H1 (cell line): ENCODE data around the gene ICAM5. TPM values are rescaled to one million over a fixed set of nuclear protein-coding genes. Genes with fewer than 3 reads are reported as not detected.
A peak's percentile ranks its signal among the peaks of the same experiment; 100 is the strongest.

Experiments used
- CTCF ChIA-PET: fragments of 300-600 bp; sonication (Branson Sonifier 250); formaldehyde crosslinking; loops from one replicate; lab custom pipeline; 2021; ENCODE audit not compliant: partially characterized antibody; lab: Charles Lee
- POLR2A ChIA-PET: fragments of 300-600 bp; sonication (Branson Sonifier 250); formaldehyde crosslinking; loops from one replicate; lab custom pipeline; 2021; ENCODE audit warnings: inconsistent platforms; ENCODE audit not compliant: partially characterized antibody; lab: Charles Lee
- DNase-seq, 2 experiments: peaks; one replicate each; pipeline versions ENCODE4 v3.0.0 to v3.0.0-alpha.2; 2010 to 2022; ENCODE audit warnings: low spot score in 2 of 2, low read depth in 1 of 2, mixed read lengths in 1 of 2
- FAIRE-seq: peaks from 2 replicates; lab custom pipeline; 2011; peaks lifted over from hg19 to GRCh38; lab: Jason Lieb, UNC
- H2AFZ ChIP-seq: 2 replicates; pipeline ENCODE4 v1.8.1; 2012; ENCODE audit warnings: low read length, inconsistent platforms
- H2AK5ac ChIP-seq: 2 replicates; pipeline ENCODE4 v1.6.1; 2013; ENCODE audit warnings: low read depth, low read length
- H2BK120ac ChIP-seq: replicated peaks from 2 replicates; pipeline ENCODE3; 2013; ENCODE audit warnings: low read depth, low read length, inconsistent platforms
- H2BK12ac ChIP-seq: 2 replicates; pipeline ENCODE4 v1.6.1; 2013; ENCODE audit warnings: low read depth, low read length
- H2BK15ac ChIP-seq: 2 replicates; pipeline ENCODE4 v1.6.1; 2013; ENCODE audit warnings: low read length
- H2BK20ac ChIP-seq: 2 replicates; pipeline ENCODE4 v1.6.1; 2013; ENCODE audit warnings: low read length
- H2BK5ac ChIP-seq: 2 replicates; pipeline ENCODE4 v1.6.1; 2013; ENCODE audit warnings: low read depth, low read length
- H3K14ac ChIP-seq: 2 replicates; pipeline ENCODE4 v1.6.1; 2013; ENCODE audit warnings: inconsistent platforms; ENCODE audit not compliant: insufficient read length
- H3K18ac ChIP-seq: 2 replicates; pipeline ENCODE4 v1.6.1; 2013; ENCODE audit warnings: low read length; ENCODE audit errors: extremely low read depth
- H3K23ac ChIP-seq: 2 replicates; pipeline ENCODE4 v1.6.1; 2013; ENCODE audit warnings: inconsistent platforms; ENCODE audit not compliant: insufficient read length
- H3K23me2 ChIP-seq: 2 replicates; pipeline ENCODE4 v1.6.1; 2013; ENCODE audit warnings: low read depth, low read length
- H3K27ac ChIP-seq: 2 replicates; pipeline ENCODE4 v1.6.1; 2011; ENCODE audit warnings: low read depth, low read length, inconsistent platforms
- H3K27me3 ChIP-seq, 4 experiments: replicated peaks in 1 of 4; 1 replicate in 1 of 4; 2 replicates in 3 of 4; pipeline versions ENCODE4 v1.6.1 to v1.8.1; 2011 to 2013; ENCODE audit warnings: low read length in 3 of 4, mild to moderate bottlenecking in 3 of 4, inconsistent platforms in 2 of 4, mixed read lengths in 2 of 4, moderate library complexity in 1 of 4; ENCODE audit not compliant: control insufficient read depth in 3 of 4, insufficient read depth in 3 of 4; ENCODE audit errors: extremely low read depth in 1 of 4
- H3K36me3 ChIP-seq, 4 experiments: 2 replicates each; pipeline versions ENCODE4 v1.6.1 to v1.8.1; 2011 to 2013; ENCODE audit warnings: mild to moderate bottlenecking in 4 of 4, low read length in 3 of 4, moderate library complexity in 2 of 4, control low read depth in 1 of 4, inconsistent platforms in 1 of 4; ENCODE audit not compliant: insufficient read depth in 4 of 4, control insufficient read depth in 2 of 4
- H3K4ac ChIP-seq: replicated peaks from 2 replicates; pipeline ENCODE3; 2013; ENCODE audit warnings: low read length, low read depth, mixed read lengths, inconsistent platforms; ENCODE audit not compliant: insufficient read length
- H3K4me1 ChIP-seq, 4 experiments: replicated peaks in 1 of 4; 1 replicate in 1 of 4; 2 replicates in 3 of 4; pipeline versions ENCODE4 v1.6.1 to v1.8.1; 2011 to 2013; ENCODE audit warnings: low read length in 3 of 4, inconsistent platforms in 2 of 4, mixed read lengths in 1 of 4; ENCODE audit not compliant: insufficient read depth in 4 of 4, control insufficient read depth in 3 of 4
- H3K4me2 ChIP-seq, 2 experiments: 2 replicates each; pipeline versions ENCODE4 v1.6.1 to v1.8.1; 2011 to 2013; ENCODE audit warnings: low read depth in 2 of 2, low read length in 2 of 2, control low read depth in 1 of 2, inconsistent platforms in 1 of 2, mild to moderate bottlenecking in 1 of 2; ENCODE audit not compliant: insufficient read depth in 1 of 2
- H3K4me3 ChIP-seq, 4 experiments: fragments of 200-600, 300-600 bp in 1 of 4; sonication (generic), shearing (Covaris generic), sonication (Bioruptor Twin) in 1 of 4; 2 replicates each; pipeline versions ENCODE4 v1.5.1 to v1.8.1; 2011 to 2016; ENCODE audit warnings: low read length in 4 of 4, low read depth in 3 of 4, control low read depth in 2 of 4, inconsistent platforms in 2 of 4, mild to moderate bottlenecking in 2 of 4, mixed read lengths in 1 of 4, moderate library complexity in 1 of 4; ENCODE audit not compliant: insufficient read depth in 2 of 4; ENCODE audit errors: extremely low read depth in 1 of 4
- H3K56ac ChIP-seq: replicated peaks from 2 replicates; pipeline ENCODE3; 2013; ENCODE audit warnings: low read depth, mild to moderate bottlenecking, mixed read lengths, low read length, inconsistent platforms; ENCODE audit not compliant: insufficient read length
- H3K79me1 ChIP-seq: 2 replicates; pipeline ENCODE4 v1.6.1; 2013; ENCODE audit warnings: low read depth, low read length, control low read depth
- H3K79me2 ChIP-seq, 2 experiments: 2 replicates each; pipeline versions ENCODE4 v1.6.1 to v1.8.1; 2012 to 2013; ENCODE audit warnings: low read length in 2 of 2, mild to moderate bottlenecking in 2 of 2, inconsistent platforms in 1 of 2; ENCODE audit not compliant: insufficient read depth in 2 of 2, control insufficient read depth in 1 of 2
- H3K9ac ChIP-seq, 4 experiments: replicated peaks in 1 of 4; 1 replicate in 1 of 4; 2 replicates in 3 of 4; pipeline versions ENCODE4 v1.6.1 to v1.8.1; 2011 to 2013; ENCODE audit warnings: low read depth in 3 of 4, low read length in 3 of 4, control low read depth in 2 of 4, mild to moderate bottlenecking in 2 of 4, moderate library complexity in 2 of 4, inconsistent platforms in 1 of 4; ENCODE audit errors: extremely low read depth in 1 of 4
- H3K9me3 ChIP-seq, 2 experiments: 2 replicates each; pipeline versions ENCODE4 v1.6.1 to v1.8.1; 2012 to 2013; ENCODE audit warnings: mild to moderate bottlenecking in 2 of 2, moderate library complexity in 2 of 2, control low read depth in 1 of 2, inconsistent platforms in 1 of 2, low read depth in 1 of 2, low read length in 1 of 2, mixed read lengths in 1 of 2; ENCODE audit not compliant: insufficient read depth in 2 of 2
- H4K20me1 ChIP-seq, 2 experiments: replicated peaks in 1 of 2; 2 replicates each; pipeline versions ENCODE3 to v1.8.1; 2011 to 2013; ENCODE audit warnings: inconsistent platforms in 2 of 2, low read length in 2 of 2, mild to moderate bottlenecking in 1 of 2; ENCODE audit not compliant: insufficient read depth in 2 of 2, control insufficient read depth in 1 of 2
- H4K5ac ChIP-seq: 2 replicates; pipeline ENCODE4 v1.6.1; 2013; ENCODE audit warnings: low read length, low read depth, mixed read lengths, inconsistent platforms; ENCODE audit not compliant: insufficient read length
- H4K8ac ChIP-seq: 2 replicates; pipeline ENCODE4 v1.8.0; 2013; ENCODE audit warnings: mild to moderate bottlenecking, moderate library complexity, low read length, inconsistent platforms; ENCODE audit not compliant: insufficient read depth; ENCODE audit errors: extremely low read depth
- H4K91ac ChIP-seq: replicated peaks from 2 replicates; pipeline ENCODE3; 2013; ENCODE audit warnings: low read length, mixed read lengths, inconsistent platforms; ENCODE audit not compliant: insufficient read length
- ATF2 ChIP-seq: IDR thresholded peaks from 2 replicates; pipeline ENCODE4 v1.6.1; 2012; ENCODE audit warnings: low read length, inconsistent platforms
- CBX5 ChIP-seq: fragments of 300-800, 300-1000 bp; sonication (generic); IDR thresholded peaks from 2 replicates; pipeline ENCODE4 v1.7.1; 2016; ENCODE audit warnings: antibody characterized with exemption, low read length, low read depth
- CHD2 ChIP-seq: IDR thresholded peaks from 2 replicates; pipeline ENCODE4 v1.6.1; 2012; ENCODE audit warnings: low read length, improper control_type of control experiment
- CREB1 ChIP-seq: IDR thresholded peaks from 2 replicates; pipeline ENCODE4 v1.6.1; 2012; ENCODE audit warnings: inconsistent platforms
- EZH2 ChIP-seq: fragments of 200-600 bp; sonication (generic); IDR thresholded peaks from 2 replicates; pipeline ENCODE4 v1.7.1; 2012; ENCODE audit warnings: low read depth, mild to moderate bottlenecking, moderate library complexity, low read length, inconsistent platforms; ENCODE audit not compliant: severe bottlenecking
- KDM1A ChIP-seq: fragments of 200-600, 300-600 bp; sonication (generic); IDR thresholded peaks from 2 replicates; pipeline ENCODE4 v1.7.1; 2016; ENCODE audit warnings: mild to moderate bottlenecking, low read length, borderline replicate concordance
- KDM4A ChIP-seq: IDR thresholded peaks from one replicate; pipeline ENCODE4 v1.7.1; 2012; ENCODE audit warnings: low read depth, mild to moderate bottlenecking, moderate library complexity, low read length, inconsistent platforms; ENCODE audit not compliant: severe bottlenecking
- RNF2 ChIP-seq: fragments of 200-900, 300-1000 bp; sonication (generic); IDR thresholded peaks from 2 replicates; pipeline ENCODE4 v1.7.1; 2016; ENCODE audit warnings: borderline replicate concordance, low read depth, mild to moderate bottlenecking, antibody characterized with exemption, low read length; ENCODE audit not compliant: poor library complexity, severe bottlenecking; ENCODE audit errors: missing control alignments
- SP1 ChIP-seq: IDR thresholded peaks from 2 replicates; pipeline ENCODE4 v1.6.1; 2011; ENCODE audit warnings: low read depth, low read length
- SP2 ChIP-seq: IDR thresholded peaks from 2 replicates; pipeline ENCODE4 v1.6.1; 2012; ENCODE audit warnings: mild to moderate bottlenecking, low read length, inconsistent platforms
- SP4 ChIP-seq: IDR thresholded peaks from 2 replicates; pipeline ENCODE4 v1.6.1; 2012; ENCODE audit warnings: low read length, inconsistent platforms
- WGBS, 2 experiments: shearing (Covaris generic) in 1 of 2; methylation state at CpG; one replicate each; pipeline versions ENCODE4 v1.1.6 to v1.1.7; 2013 to 2015; ENCODE audit warnings: low lambda C conversion rate in 2 of 2, mixed read lengths in 2 of 2, inconsistent platforms in 1 of 2, low coverage in 1 of 2, missing lambda C conversion rate in 1 of 2; ENCODE audit not compliant: insufficient replicate concordance in 2 of 2, insufficient coverage in 1 of 2, insufficient read length in 1 of 2; ENCODE audit errors: extremely low coverage in 1 of 2, missing lambda C conversion rate in 1 of 2; 5-methylcytosine and 5-hydroxymethylcytosine counted together
- polyA plus RNA-seq, 7 experiments: library from polyadenylated mRNA; depleted of rRNA in 3 of 7; stranded (reverse) in 5 of 7; unstranded in 2 of 7; fragments of >200 nt in 5 of 7; fragments of 200-250 nt in 2 of 7; gene quantifications; 1 replicate in 5 of 7; 2 replicates in 1 of 7; 4 replicates in 1 of 7; pipeline versions ENCODE4 v1.2.1 to v1.2.3, GENCODE V29; 2011 to 2013; ENCODE audit warnings: missing spikeins in 2 of 7, mixed read lengths in 2 of 7
- total RNA-seq: library from RNA; stranded (reverse); fragmentation: NEBNext Ultra II Directional; extraction: Animal tissue kit (Norgen Biotek cat#: 25700); gene quantifications from 2 replicates; pipeline ENCODE4 v1.2.1, GENCODE V29; 2021

ICAM5 gene
- total and polyA plus RNA-seq, 2 of the 8 experiments (the other 6 are each of a cell fraction or from before 2014, with no cell fraction given): 3.9 to 4.8 TPM

GRCh38 chr19:10290357-10290875, 664 bp downstream of the ICAM5 start:
- Histone ChIP-seq H4K20me1 (peaks cover 0 to 26% of the 10 kb centered on the region in 2 experiments), H2AFZ (no peak overlapping the region)
- TF ChIP-seq KDM1A (no peak), SP1 (0 out of 2 replicates have a peak, but pooled peaks have one; percentile 26), RNF2 (peak; percentile 14), EZH2 (peak; percentile 65), CREB1 (peak; percentile 17; the same call in 1 of the 2 replicates), SP4 (no peak), KDM4A (peak; percentile 45), ATF2 (no peak), CHD2 (no peak), SP2 (no peak), CBX5 (no peak)

More at GRCh38 chr19:10290357-10290875, 664 bp downstream of the ICAM5 start:
- H3K56ac ChIP-seq: no peak overlapping the region
- H3K4me1 ChIP-seq: peaks cover 0 to 43% (median 22%) of the 10 kb centered on the region in 4 experiments; a peak in 6 of 7 replicates
- ChIA-PET POLR2A (interaction anchor here (0.6 to 3.4 kb wide), 8 partner anchors 8 to 52 kb away, joined by 3 to 15 read pairs (median 4); partner anchors contain the start of genes FDX2, ICAM1, MRPL4 and RAVER1), CTCF (interaction anchor here (1.4 to 11.6 kb wide), 10 partner anchors 8 to 126 kb away, joined by 3 to 94 read pairs (median 6); partner anchors contain the start of genes ICAM1 and ZGLP1)
- H2BK120ac ChIP-seq: no peak overlapping the region
- no peaks in the 10 kb centered on the region for H3K9me3 ChIP-seq
- H2BK15ac ChIP-seq: no peak overlapping the region; the same call in 1 of the 2 replicates
- 4% methylated on average over 30 of the region's 30 CpGs; no CpG with 5 or more reads in 1 of the 2 experiments for WGBS, 2 experiments
- peak overlapping the region; percentile 38 to 67 (median 60); a peak in 7 of 8 replicates for H3K4me3 ChIP-seq
- H2BK20ac ChIP-seq: no peak overlapping the region
- no peaks in the 10 kb centered on the region for H3K36me3 ChIP-seq
- no peak overlapping the region for H3K23ac ChIP-seq
- H3K79me1 ChIP-seq: no peaks in the 10 kb centered on the region
- peaks cover 56 to 85% (median 75%) of the 10 kb centered on the region in 4 experiments for H3K27me3 ChIP-seq
- no peak overlapping the region; the same call in 1 of the 2 replicates for H3K18ac ChIP-seq
- no peak overlapping the region for H4K91ac ChIP-seq
- peak overlapping the region; percentile 81 to 100 for H3K4me2 ChIP-seq
- no peaks in the 10 kb centered on the region for H3K79me2 ChIP-seq
- H3K14ac ChIP-seq: no peak overlapping the region
- H3K9ac ChIP-seq: peak overlapping the region in 1 of 4 experiments; percentile 28; a peak in 1 of 7 replicates
- no peak overlapping the region for H2AK5ac ChIP-seq
- DNase-seq (peak in 1 of 2 experiments; percentile 81), FAIRE-seq (no peak)
- 0 out of 2 replicates have a peak overlapping the region, but pooled peaks have one; percentile 12 for H2BK5ac ChIP-seq
- H4K5ac ChIP-seq: no peak overlapping the region
- H2BK12ac ChIP-seq: peak overlapping the region; percentile 72
- no peak overlapping the region for H3K27ac ChIP-seq
- no peak overlapping the region for H4K8ac ChIP-seq
- no peak overlapping the region for H3K4ac ChIP-seq
- H3K23me2 ChIP-seq: peaks cover 31% of the 10 kb centered on the region; the same call in 1 of the 2 replicates
